Cardiac fibroblast (primary cell): ENCODE data around the gene SLC5A10.
A peak's percentile ranks its signal among the peaks of the same experiment; 100 is the strongest.

Source experiments
- DNase-seq, 2 donors: peaks; one replicate each; pipeline versions ENCODE4 v3.0.0 to v3.0.0-alpha.2; 2010; ENCODE audit warnings: low read depth in 2 of 2
- H3K4me3 ChIP-seq, 2 donors: replicated peaks in 1 of 2; 1 replicate in 1 of 2; 2 replicates in 1 of 2; pipeline ENCODE4 v1.5.1; 2011; ENCODE audit warnings: low read depth in 2 of 2, low read length in 2 of 2, mild to moderate bottlenecking in 2 of 2, moderate library complexity in 1 of 2
- TF ChIP-seq, protein P1 (sequence below): IDR thresholded peaks from one replicate; pipeline ENCODE4 v1.5.1; 2011; ENCODE audit warnings: low read depth, mild to moderate bottlenecking, low read length, inconsistent platforms

Gene SLC5A10

GRCh38 chr17:18995220-18995619 lies 43.3 kb downstream of the SLC5A10 start:
- DNase-seq, result no peak
- H3K4me3 ChIP-seq, result no peak overlapping the region
- TF ChIP-seq, protein P1, sequence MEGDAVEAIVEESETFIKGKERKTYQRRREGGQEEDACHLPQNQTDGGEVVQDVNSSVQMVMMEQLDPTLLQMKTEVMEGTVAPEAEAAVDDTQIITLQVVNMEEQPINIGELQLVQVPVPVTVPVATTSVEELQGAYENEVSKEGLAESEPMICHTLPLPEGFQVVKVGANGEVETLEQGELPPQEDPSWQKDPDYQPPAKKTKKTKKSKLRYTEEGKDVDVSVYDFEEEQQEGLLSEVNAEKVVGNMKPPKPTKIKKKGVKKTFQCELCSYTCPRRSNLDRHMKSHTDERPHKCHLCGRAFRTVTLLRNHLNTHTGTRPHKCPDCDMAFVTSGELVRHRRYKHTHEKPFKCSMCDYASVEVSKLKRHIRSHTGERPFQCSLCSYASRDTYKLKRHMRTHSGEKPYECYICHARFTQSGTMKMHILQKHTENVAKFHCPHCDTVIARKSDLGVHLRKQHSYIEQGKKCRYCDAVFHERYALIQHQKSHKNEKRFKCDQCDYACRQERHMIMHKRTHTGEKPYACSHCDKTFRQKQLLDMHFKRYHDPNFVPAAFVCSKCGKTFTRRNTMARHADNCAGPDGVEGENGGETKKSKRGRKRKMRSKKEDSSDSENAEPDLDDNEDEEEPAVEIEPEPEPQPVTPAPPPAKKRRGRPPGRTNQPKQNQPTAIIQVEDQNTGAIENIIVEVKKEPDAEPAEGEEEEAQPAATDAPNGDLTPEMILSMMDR, result no peak

DNA sequence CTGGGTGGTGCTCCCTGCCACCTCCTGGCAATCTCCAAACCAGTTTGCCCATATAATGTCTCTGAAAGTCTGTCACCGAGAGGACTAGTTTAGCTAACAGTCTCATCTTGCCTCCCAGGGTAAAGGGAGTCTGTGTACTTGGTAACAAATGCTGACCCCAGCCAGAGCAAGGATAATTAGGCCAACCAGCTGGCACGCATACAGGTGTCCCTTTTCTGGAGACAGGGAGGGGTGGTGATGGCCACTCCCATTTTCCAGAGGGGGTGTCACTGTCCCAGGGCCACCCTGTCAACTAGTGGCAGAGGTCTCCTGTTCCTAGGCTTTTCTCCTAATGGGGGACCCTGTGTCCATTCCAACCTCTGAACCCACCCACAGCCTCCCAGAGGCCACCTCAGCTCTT lies 44.5 kb downstream of the SLC5A10 start:
- H3K4me3 ChIP-seq, result no peak overlapping the region
- TF ChIP-seq, protein P1, result no peak
- DNase-seq, result no peak

GRCh38 chr17:18997650-18998196 lies 45.8 kb downstream of the SLC5A10 start:
- DNase-seq, result no peak
- H3K4me3 ChIP-seq, result no peak overlapping the region
- TF ChIP-seq, protein P1, result no peak

DNA sequence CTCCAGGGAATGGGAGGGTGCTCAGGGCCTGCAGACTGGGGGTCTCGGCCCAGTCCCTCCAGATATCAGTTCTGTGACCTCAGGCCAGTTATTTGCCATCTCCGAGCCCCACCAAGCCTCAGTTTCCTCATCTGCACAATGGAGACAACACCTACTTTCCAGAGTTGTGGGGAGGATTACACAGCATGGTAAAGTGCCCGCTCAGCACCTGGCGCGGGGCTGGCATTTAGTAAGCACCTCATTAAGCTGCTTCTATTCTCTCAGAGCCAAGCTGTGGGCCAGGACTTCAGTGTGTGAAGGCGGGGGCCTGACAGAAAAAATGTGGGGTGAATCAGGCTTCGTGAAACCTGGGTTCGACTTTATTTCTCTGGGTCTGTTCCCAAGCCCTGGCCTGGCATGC lies 47.4 kb downstream of the SLC5A10 start:
- no peak overlapping the region for H3K4me3 ChIP-seq
- no peak for DNase-seq
- TF ChIP-seq, protein P1, result no peak

DNA sequence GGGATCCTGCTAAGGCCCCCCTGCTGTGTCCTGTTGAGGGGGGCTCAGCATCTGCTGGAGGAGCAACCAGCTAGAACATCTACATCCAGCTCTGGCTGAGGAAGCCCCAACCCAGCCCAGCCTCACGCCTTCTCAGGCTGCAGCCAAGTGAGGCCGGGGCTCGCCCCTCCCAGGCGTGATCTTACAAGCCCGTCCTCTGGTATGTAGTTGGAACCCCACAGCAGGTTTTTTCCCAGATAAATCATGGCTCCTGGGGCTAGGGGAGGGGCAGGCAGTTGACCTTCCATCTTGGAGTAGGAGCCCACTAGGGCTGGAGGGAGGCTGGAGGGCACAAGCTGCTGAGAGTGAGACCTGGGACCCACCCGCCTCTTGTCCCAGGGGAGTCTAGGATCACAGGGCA lies 47.9 kb downstream of the SLC5A10 start:
- H3K4me3 ChIP-seq, result no peak overlapping the region
- no peak for DNase-seq
- TF ChIP-seq, protein P1, result no peak

GRCh38 chr17:19000531-19001325 lies 48.8 kb downstream of the SLC5A10 start:
- DNase-seq, result peak; percentile 62 to 77
- TF ChIP-seq, protein P1, result no peak
- H3K4me3 ChIP-seq, result no peak overlapping the region
